DMS53 treated with DMSO at 0.1 percent for 48 hours (cell line): Measurements from ENCODE around the gene RCAN2.
"Not testable (repeated sequence)": the region's sequence is repeated elsewhere in the genome, so short reads cannot be mapped to it uniquely, and the experiment has no call there.

Source experiments
- DNase-seq: peaks from one replicate; lab custom pipeline; 2025; ENCODE audit not compliant: unreplicated experiment; lab: John Stamatoyannopoulos, UW

The RCAN2 gene

DNA sequence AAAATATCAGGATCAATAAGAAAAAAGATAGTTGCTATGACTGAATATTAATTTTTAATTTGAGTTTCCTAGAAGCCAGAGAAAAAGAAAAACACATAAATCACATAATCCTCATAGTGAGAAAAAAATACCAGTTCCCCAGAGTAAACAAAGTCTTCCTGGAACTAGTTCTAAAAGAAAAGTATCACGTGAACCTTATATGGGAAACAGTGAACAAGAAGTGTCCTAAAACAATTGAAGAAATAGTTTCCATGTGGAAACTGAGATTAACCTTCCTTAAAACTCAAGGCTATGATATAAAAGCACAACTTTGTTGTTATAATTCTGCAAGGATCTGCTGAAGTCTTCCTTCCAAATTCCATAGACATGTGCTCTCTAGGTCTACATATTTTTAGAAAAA, 50.6 kb downstream of the RCAN2 start:
- DNase-seq, result no peak

DNA sequence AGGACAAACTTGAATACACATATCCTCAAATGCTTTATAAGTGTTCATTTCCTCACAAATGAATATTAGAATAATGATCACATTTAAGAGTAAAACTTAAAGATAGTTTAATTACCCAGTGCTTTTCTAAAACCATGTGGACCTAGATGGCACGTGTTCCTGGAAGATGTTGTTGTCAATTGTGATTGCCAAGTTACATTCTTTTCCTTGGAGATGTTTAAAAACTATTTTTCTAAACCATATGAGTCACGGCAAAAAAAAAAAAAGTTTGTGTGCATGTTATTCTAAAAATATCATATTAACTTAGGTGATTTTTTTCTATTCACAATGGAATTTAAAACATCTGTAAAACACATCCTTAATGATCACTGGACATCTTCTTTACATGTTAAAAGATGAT, 51.1 kb downstream of the RCAN2 start:
- no peak for DNase-seq

DNA sequence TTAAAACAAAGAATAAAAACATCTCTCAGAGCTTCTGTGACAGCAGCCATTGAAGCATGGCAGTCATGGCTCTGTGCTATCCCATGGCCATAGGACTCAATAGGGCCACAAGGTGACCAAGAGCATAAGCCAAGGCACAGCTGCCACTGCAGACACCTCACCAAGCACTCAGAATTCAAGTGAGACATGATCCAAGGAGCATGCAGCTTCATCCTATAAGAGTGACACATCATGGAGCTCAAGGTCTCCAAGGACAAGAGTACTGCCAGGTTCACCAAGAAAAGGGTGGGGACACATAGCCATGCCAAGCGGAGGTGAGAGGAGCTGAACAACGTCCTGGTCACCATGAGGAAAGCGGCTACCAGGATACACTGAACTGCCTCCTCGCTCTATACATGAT, 53.0 kb downstream of the RCAN2 start:
- no peak for DNase-seq

DNA sequence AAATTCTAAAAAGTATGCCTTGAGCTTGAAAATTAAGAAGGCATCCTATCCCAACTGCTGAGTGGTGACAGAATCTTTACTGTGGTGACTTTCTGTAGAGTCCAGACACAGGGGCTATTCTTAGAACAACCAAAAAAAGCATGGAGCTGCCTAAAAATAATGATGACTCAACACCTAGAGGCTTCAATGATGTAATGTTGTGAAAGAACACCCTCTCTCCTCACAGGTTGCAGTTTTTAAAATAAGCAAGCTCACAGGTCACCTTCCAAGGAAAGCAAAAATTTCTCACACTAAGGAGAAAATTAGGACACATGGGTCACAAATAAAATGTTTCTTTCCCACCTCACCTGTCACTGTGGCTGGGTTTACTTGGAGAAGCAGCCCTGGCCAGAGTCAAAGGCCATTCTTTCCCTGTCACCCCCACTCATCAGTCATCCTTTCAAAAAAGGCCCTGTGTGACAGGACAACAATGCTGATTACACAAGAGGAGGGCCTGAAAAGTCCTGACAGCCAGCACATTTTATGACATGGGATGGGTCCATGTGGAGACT, 53.5 kb downstream of the RCAN2 start:
- no peak for DNase-seq

DNA sequence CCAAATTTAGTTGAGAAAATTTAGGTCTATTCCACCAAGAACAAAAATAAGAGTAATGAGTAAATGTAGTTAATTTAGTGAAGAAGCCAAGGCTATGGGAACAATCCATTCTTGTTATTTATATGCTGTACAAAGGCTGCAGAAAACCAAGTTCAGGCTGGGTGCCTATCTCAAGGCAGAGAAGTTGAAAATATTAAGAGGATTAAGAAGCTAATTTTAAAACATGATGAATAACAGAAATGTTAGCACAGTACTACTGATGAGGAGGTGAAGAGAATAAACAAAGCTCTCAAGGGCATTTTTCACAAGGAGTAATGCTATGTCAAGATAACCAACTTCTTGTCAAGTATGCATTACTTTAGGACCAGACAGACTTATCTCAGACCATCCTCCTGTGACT, 68.6 kb downstream of the RCAN2 start:
- no peak for DNase-seq

DNA sequence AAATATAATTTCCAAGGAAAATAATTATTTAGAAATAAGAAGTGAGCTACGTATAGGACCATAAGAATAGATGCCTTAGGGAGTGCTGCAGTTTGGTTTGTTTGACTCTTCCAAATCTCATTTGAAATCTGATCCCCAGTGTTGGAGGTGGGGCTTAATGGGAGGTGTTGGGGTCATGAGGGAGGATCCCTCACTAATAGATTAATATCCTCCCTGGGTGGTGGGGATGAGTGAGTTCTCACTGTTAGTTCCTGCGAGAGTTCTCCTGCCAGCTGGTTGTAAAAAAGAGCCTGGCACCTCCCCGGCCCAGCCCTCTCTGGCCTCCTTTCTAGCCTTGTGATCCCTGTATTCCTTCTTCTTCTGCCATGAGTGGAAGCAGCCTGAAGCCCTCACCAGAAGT, 69.3 kb downstream of the RCAN2 start:
- DNase-seq, result no peak

DNA sequence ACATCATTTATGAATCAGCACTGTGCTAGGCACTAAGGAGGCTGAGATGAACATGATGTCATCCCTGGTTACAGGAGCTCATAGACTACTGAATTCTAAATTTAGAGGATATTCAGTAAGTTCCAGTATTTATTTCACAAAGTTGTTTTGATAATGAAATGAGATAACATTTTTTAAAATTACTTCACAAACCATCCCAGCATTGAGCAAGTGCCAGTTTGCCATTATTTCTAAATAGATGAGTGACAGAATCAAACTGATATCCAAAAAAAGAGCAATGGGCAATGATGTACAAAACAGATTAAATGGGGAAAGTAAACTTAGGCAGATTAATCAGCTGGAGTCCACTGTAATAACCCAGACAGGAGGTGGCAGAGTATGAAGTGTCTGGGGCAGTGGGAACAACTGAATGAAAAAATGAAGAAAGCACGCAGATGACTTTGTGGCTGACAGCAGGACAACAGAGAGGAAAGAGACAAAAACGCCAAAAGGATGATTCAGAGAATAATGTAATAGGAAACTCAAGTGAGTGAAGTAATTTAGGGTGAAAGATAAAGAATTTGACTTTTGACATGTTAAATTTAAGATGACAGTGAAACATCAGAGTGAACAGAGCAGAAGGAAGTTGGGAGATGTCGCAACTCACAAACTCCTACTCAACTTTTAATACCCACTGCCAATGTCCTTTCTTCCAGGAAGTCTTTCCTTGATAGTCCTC, 70.2 kb downstream of the RCAN2 start:
- no peak for DNase-seq

DNA sequence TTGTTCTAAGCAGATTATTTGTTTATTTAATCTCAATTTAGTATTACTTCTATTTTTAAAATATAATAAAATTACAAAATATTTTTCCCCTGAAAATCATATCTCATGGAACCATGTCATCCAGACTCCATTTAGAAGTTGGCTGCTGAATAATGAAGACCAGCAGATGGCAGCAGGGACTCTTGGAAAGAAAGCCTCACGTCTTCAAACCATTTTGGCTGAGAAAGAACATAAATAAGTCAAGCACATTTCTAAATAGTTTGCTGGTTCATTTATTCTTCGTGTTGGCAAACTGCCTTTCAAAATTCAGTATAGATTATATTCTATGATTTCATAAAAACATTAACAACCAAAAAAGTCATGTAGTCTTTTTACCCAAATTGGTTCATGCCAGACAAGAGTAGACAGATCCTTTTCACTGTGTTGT, 71.7 kb downstream of the RCAN2 start:
- peak; percentile 46 for DNase-seq

DNA sequence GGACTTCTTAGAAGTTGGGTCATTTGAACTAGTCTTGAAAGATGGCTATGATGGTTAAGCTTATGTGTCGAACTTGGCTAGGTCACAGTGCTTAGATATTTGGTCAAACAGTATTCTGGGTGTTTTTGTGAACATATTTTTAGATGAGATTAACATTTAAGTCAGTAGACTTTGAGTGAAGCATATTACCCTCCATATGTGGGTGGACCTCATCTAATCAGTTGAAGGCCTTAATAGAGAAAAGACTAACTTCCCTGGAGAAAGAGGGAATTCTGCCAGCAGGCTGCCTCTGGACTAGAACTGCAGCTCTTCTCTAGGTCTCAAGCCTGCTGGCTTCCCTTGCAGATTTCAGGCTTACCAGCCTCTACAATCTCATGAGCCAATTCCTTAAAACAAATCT, 76.9 kb downstream of the RCAN2 start:
- no peak for DNase-seq

DNA sequence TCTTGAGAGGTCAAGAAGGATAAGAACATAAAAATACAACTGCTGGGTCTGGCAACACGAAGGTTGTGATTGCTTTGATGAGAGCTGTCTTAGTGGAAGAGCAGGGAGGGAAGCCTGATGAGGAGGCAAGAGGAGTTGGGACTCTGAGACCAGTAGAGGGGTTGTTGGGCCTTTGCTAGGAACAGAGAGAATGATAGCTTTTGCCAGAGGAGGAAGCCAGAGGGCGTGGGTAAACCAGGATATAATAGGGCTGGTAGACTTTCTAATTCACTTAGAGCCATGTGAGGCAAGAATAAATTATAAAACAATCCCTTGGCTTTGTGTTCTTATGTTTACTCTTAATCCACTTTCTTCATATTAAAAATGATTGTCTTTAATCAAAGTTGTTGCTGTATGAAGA, 78.6 kb downstream of the RCAN2 start:
- DNase-seq, result no peak

DNA sequence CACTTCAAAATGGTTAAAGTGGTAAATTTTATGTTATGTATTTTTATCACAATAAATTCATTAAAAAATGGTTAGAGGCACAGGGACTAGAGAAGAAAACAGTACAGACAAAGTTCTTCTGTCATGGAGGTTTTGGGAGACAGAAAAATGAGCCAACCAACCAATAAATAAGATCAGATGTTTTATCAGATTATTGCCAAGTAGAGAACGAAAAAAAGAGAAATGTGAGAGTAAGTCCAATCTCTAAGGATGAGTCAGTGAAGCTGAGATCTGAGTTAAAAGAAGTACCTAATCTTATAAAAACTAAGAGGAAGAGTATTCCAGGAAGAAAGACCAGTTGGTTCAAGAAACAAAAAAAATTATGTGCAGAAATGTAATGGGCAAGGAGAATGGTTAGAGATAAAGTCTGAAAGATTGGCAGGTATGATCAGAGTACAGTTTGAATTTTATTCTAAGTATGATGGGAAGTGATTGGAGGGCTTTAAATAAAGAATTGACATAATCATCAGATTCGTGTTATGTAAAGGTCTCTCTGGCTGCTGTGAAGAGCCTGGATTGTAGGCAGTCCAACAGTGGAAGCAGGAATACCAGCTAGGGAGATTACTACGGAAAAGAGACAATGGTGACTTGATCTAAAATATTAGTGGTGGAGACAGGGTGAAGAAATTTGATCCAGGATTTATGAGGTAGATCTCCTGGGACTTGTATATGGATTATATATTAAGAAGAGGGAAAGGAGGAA, 79.6 kb downstream of the RCAN2 start:
- DNase-seq, result no peak

DNA sequence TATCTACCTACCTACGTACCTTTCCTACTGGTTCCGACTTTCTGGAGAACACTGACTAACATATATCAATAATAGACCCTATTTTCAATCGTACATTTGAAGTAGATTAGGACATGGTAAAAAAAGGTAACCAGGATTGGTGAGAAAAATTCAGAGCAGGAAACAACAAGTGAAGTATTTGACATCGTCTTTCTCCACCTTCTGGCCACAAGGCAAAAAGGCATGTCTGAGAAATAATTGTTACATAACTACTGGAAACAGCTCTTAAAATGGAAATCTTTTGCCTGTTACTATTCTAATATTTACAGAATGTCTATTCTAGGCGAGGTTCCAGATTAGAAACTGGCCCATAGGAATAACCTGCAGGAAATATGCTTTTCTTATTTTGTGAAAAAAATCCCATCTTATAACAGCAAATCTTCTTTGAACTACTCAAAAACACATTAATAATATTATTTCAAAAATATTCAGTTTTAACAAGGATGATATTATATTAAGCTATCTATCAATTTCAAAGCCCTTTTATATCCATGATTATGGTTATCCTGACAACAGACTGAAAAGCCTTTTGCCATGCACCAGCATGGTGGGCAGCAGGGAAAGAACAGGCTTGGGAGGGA, 80.8 kb downstream of the RCAN2 start:
- DNase-seq, result peak; percentile 33

DNA sequence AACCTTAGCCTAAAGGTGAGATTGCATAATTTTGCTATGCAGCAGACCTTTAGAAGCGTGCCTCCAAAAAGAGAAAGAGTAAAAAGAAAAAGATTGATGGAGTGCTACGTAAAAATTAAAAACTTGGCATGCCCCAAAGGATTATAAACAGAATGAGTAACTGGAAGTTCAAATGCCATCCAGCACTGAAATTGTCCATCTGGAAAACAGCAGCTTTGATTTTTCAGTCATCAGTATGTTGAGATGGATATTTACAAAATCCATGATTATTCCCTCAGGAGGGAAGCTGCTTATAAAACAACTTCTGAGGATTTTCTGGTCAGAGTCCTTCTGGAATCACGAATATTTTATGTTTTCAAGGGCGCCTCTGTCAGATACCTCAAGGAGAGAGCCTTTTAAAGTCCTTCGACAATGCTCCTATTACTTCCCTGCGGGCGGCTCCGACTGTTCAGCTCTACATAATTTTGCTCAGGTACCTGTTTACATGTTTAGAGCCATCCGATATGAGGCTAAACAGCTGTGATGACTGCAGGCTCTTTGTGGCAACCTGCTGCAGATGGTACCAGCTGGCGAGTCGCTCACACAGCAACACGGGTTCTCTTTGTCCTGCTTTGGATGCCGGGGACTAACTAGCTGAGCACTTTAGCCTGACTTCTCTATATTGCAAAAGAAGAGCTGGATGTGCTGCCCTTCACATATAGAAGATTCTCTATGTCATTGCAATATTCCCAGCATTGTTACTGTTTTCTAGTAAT, 83.3 kb downstream of the RCAN2 start:
- no peak for DNase-seq

DNA sequence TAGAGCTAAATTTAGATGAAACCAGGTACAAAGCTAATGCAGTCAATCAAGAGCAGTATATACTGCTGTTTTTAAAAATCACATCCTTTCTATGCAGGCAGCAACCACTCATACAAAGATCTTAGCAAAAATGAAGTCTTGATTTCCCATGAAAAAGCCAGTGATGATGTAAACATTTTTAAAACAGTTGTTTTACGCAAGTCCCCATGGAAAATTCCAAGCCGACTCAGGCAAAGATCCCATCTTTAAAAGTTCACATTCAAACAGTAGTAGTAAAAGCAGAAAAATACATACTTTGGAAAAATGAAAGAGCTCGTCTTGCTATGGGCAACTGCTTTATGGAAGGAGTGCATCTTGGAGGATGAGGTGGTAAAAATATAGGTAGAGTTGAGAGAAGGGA, 84.0 kb downstream of the RCAN2 start:
- DNase-seq, result no peak

DNA sequence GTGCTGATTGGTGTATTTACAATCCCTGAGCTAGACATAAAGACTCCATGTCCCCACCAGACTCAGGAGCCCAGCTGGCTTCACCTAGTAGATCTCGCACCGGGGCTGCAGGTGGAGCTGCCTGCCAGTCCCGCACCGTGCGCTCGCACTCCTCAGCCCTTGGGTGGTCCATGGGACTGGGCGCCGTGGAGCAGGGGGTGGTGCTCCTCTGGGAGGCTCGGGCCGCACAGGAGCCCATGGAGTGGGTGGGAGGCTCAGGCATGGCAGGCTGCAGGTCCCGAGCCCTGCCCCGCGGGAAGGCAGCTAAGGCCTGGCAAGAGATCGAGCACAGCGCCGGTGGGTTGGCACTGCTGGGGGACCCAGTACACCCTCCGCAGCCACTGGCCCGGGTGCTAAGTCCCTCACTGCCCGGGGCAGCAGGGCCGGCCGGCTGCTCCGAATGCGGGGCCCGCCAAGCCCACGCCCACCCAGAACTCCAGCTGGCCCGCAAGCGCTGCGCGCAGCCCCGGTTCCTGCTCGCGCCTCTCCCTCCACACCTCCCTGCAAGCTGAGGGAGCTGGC, 85.5 kb downstream of the RCAN2 start:
- not testable (repeated sequence) for DNase-seq

DNA sequence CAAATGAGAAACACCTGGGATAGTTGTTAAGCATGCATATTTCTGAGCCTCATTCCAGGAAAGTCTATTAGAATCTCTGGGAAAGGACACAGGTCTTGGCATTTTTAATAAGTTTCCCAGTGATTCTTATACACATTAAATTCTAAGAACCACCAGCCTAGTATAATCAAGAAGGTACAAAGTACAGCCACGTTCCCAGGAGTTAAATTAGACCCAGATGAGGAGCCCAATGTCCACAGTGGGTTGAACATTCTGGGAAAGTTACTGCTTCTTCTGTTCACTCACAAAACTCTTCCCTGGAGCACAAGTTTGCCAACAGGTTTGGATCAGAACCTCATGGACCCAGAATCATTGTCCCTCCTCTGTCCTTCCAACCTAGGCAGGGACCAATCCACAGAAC, 90.4 kb downstream of the RCAN2 start:
- no peak for DNase-seq

DNA sequence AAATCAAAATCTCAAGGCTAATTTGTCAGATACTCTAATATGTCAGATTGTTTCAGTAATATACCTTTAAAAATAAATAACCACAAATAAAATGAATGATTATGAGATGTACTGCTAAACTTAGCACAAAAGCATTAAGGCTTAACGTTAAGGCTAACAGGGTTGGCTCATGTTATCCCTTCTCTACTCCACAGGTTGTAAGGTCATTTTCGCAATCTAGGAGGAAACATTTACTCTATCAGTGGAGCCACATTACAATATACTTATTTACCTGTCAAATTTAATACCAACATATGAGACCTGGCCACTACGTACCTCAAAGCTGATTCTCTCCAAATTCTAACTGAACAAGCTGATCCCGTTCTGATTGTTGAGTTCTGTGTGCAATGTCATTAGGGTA, 95.7 kb downstream of the RCAN2 start:
- no peak for DNase-seq

DNA sequence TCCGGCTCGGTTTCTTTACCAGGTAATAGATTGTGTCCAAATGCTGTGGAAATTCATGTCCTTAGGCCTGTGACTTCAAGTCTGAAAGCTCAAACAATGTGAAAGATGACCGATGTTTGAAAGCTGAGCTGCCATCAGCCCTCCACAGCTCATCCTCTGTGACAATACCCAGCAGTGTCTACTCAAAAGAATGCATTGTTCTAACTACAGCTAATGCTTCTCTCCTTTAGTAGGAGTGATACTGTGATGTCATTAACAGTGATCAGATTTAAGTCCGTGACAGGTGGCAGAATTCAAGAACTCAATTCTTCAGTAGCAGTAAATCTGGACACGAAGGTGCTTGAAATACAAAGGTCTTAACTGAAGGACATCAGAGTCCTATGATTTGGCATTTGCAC, 97.3 kb downstream of the RCAN2 start:
- DNase-seq, result no peak

DNA sequence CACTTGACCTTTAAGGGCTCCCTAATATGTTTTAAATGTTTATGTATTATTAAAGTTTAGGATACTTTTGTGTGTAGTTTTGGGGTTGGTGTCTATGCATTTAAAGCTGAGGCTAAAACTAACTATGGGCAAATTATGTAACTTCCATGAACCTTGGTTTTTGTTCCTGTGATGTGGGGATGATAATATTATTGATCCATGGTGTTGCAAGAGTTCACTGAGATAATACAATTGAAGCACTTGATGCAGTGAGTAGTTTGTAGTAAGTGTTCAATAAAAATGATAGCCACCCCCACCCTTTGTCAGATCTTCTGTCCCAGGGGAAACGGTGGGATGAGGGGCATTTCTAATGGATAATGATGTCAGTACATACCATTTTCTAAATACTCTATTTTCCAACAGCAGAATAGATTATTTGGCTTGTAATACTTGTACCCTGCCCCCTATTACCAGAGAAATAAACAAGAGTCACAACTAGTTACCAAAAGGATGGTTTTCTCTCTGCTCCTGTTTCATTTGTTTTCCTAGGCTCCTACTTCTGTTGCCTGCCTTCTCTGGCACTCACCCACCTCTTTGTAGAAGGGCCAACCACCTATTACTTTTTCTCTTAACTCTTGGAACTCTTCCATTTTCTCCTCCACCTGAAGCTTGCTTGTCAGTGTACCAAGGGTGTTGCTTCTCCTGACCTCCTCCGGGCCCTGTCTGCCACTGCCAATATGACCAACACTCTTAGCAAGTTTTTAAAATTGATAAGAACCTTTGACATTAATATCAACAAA, 97.9 kb downstream of the RCAN2 start:
- no peak for DNase-seq

DNA sequence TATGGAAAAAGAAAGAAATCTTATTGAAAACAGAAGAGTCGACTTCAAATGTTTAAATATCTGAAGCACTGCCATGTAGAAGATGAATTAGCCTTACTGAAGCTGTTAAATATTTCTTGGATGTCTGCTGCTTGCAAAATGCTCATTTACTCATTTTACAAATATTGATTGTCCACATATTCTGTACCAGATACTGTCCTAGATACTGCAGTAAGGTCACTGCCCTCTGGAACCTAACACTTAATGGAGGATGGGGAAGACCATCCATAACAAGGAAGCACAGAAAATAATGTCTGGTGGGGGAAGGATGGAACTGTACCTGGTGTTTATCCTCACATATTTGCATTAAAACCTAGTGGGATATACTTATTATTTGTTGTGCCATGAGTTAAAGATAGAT, 99.0 kb downstream of the RCAN2 start:
- DNase-seq, result no peak
